HCT116 (cell line): ENCODE data around the gene GRIN3B.
A peak's percentile ranks its signal among the peaks of the same experiment; 100 is the strongest.

Source experiments
- CBX3 ChIP-seq: IDR thresholded peaks from 2 replicates; pipeline ENCODE4 v1.6.1; 2012; ENCODE audit warnings: low read depth
- EGR1 ChIP-seq: IDR thresholded peaks from 2 replicates; pipeline ENCODE4 v1.6.1; 2012; ENCODE audit warnings: low read depth
- ELF1 ChIP-seq: IDR thresholded peaks from 2 replicates; pipeline ENCODE4 v1.6.1; 2012; ENCODE audit warnings: low read depth, borderline replicate concordance
- EZH2 ChIP-seq: fragments of 200-600 bp; sonication (generic); IDR thresholded peaks from 2 replicates; pipeline ENCODE4 v1.6.1; 2017; ENCODE audit warnings: antibody characterized with exemption, mixed run types
- EZH2phosphoT487 ChIP-seq: fragments of 200-600 bp; IDR thresholded peaks from 2 replicates; pipeline ENCODE4 v1.6.1; 2018; ENCODE audit warnings: antibody characterized with exemption, borderline replicate concordance
- JUND ChIP-seq: IDR thresholded peaks from 2 replicates; pipeline ENCODE4 v1.6.1; 2012
- POLR2A ChIP-seq: IDR thresholded peaks from 2 replicates; pipeline ENCODE4 v1.7.0; 2011; ENCODE audit warnings: borderline replicate concordance; ENCODE audit not compliant: insufficient read depth, insufficient read length; ENCODE audit errors: extremely low read depth
- RAD21 ChIP-seq: IDR thresholded peaks from 2 replicates; pipeline ENCODE4 v1.6.1; 2012; ENCODE audit warnings: low read depth, mild to moderate bottlenecking
- SIN3A ChIP-seq: IDR thresholded peaks from 2 replicates; pipeline ENCODE4 v1.6.1; 2012; ENCODE audit warnings: low read depth
- SRF ChIP-seq: IDR thresholded peaks from 2 replicates; pipeline ENCODE4 v1.6.1; 2012; ENCODE audit warnings: low read depth
- TCF7L2 ChIP-seq: IDR thresholded peaks from 2 replicates; pipeline ENCODE4 v1.7.0; 2011; ENCODE audit warnings: borderline replicate concordance, inconsistent platforms; ENCODE audit not compliant: insufficient read depth, insufficient read length; ENCODE audit errors: extremely low read depth
- ZBTB33 ChIP-seq: IDR thresholded peaks from 2 replicates; pipeline ENCODE4 v1.6.1; 2011; ENCODE audit warnings: mild to moderate bottlenecking, low read length, moderate library complexity; ENCODE audit not compliant: insufficient replicate concordance; ENCODE audit errors: extremely low read depth
- TF ChIP-seq, protein P1 (sequence below), 3 experiments: fragments of 200-600 bp in 1 of 3; sonication (generic) in 1 of 3; IDR thresholded peaks in 2 of 3; conservative IDR thresholded peaks in 1 of 3; 2 replicates each; pipeline ENCODE4 v1.5.1; 2012 to 2017; ENCODE audit warnings: low read depth in 2 of 3, low read length in 2 of 3, antibody characterized with exemption in 1 of 3, borderline replicate concordance in 1 of 3, control low read depth in 1 of 3, mild to moderate bottlenecking in 1 of 3, mixed read lengths in 1 of 3, mixed run types in 1 of 3, moderate library complexity in 1 of 3; ENCODE audit not compliant: insufficient read depth in 1 of 3
- TF ChIP-seq, protein P2 (sequence below): IDR thresholded peaks from 2 replicates; pipeline ENCODE4 v1.6.1; 2012

DNA sequence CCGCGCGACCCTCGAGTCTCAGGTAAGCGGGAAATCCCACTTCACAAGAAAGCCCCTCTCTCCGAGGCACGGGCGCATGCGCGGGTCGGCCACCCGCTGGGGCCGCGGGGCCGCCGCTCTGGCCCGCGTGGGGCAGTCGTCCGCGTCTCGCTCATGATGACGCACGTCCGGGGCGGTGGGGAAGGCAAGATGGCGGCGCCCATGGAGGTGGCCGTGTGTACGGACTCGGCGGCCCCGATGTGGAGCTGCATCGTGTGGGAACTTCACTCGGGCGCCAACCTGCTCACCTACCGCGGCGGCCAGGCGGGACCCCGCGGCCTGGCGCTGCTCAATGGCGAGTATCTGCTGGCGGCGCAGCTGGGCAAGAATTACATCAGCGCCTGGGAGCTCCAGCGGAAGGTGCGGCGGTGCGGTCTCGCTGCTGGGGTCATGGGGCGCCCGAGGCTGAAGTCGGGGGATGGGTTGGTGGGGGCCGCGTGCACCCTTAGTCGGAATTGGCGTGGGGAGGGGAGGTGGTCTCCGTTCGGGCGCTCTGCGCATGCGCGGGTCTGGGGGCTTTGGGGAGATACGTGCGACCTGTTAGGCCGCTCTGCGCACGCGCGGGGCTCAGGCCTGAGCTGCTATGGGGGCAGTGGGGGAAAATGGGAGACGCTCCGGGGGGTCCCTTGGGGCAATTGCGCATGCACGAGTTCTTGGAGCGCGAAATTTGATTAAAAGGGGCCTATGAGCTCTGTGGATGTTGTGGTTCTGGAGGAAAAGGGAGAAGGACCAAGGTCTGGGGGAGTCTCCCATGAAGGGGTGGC is 15.9 kb upstream of the GRIN3B start, which contains the start of gene WDR18:
- TF ChIP-seq, protein P1, sequence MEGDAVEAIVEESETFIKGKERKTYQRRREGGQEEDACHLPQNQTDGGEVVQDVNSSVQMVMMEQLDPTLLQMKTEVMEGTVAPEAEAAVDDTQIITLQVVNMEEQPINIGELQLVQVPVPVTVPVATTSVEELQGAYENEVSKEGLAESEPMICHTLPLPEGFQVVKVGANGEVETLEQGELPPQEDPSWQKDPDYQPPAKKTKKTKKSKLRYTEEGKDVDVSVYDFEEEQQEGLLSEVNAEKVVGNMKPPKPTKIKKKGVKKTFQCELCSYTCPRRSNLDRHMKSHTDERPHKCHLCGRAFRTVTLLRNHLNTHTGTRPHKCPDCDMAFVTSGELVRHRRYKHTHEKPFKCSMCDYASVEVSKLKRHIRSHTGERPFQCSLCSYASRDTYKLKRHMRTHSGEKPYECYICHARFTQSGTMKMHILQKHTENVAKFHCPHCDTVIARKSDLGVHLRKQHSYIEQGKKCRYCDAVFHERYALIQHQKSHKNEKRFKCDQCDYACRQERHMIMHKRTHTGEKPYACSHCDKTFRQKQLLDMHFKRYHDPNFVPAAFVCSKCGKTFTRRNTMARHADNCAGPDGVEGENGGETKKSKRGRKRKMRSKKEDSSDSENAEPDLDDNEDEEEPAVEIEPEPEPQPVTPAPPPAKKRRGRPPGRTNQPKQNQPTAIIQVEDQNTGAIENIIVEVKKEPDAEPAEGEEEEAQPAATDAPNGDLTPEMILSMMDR (IDR thresholded peaks at IDR 0.05 in 2 of 3, conservative IDR thresholded peaks at IDR 0.05 in 1 of 3; ENCODE audit: borderline replicate concordance in 1 of 3, insufficient read depth in 1 of 3, low read depth in 2 of 3, low read length in 2 of 3): no peak
- TF ChIP-seq POLR2A: peak; percentile 62
- TF ChIP-seq SIN3A: no peak
- no peak for TF ChIP-seq EZH2
- no peak for TF ChIP-seq CBX3
- TF ChIP-seq RAD21: no peak
- TF ChIP-seq ELF1: no peak
- TF ChIP-seq, protein P2, sequence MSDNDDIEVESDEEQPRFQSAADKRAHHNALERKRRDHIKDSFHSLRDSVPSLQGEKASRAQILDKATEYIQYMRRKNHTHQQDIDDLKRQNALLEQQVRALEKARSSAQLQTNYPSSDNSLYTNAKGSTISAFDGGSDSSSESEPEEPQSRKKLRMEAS: peak; percentile 91
- TF ChIP-seq EGR1: no peak
- TF ChIP-seq JUND: no peak
- TF ChIP-seq ZBTB33: no peak
- TF ChIP-seq EZH2phosphoT487: no peak
- no peak; the same call in 1 of the 2 replicates for TF ChIP-seq SRF
- peak; percentile 65 for TF ChIP-seq TCF7L2
